Caco-2 (cell line): ENCODE data around the gene CBY2. TPM values are rescaled to one million over a fixed set of nuclear protein-coding genes. Genes with fewer than 3 reads are reported as not detected.
A peak's percentile ranks its signal among the peaks of the same experiment; 100 is the strongest.

Experiments
- BruUV-seq: library from RNA; stranded (reverse); fragments of 400-500 nt; replicated peaks from 2 replicates; lab custom pipeline; 2021; lab: Mats Ljungman, UMichigan
- CTCF ChIA-PET: fragments of 300-600 bp; sonication (Branson Sonifier 250); formaldehyde crosslinking; loops from one replicate; lab custom pipeline; 2022; ENCODE audit warnings: antibody characterized with exemption; lab: Charles Lee
- POLR2A ChIA-PET: fragments of 300-600 bp; sonication (Branson Sonifier 250); formaldehyde crosslinking; loops from one replicate; lab custom pipeline; 2022; ENCODE audit warnings: antibody characterized with exemption; lab: Charles Lee
- DNase-seq, 2 experiments: peaks; one replicate each; pipeline versions ENCODE4 v3.0.0 to v3.0.0-alpha.2; 2020 to 2022
- H3K27me3 ChIP-seq: replicated peaks from 2 replicates; pipeline ENCODE4 v1.6.0; 2011; ENCODE audit warnings: low read length; ENCODE audit not compliant: control insufficient read depth, insufficient read depth
- H3K36me3 ChIP-seq: 2 replicates; pipeline ENCODE4 v1.5.1; 2011; ENCODE audit warnings: low read length; ENCODE audit not compliant: control insufficient read depth, insufficient read depth
- H3K4me1 ChIP-seq: fragments of 250-450 bp; sonication (Bioruptor Pico); 2 replicates; pipeline ENCODE4 v1.5.1; 2020; ENCODE audit warnings: mild to moderate bottlenecking
- H3K4me3 ChIP-seq: 2 replicates; pipeline ENCODE4 v1.5.1; 2011; ENCODE audit warnings: low read depth, mild to moderate bottlenecking, control low read depth, low read length
- H3K9me3 ChIP-seq: fragments of 250-450 bp; sonication (Bioruptor Pico); 2 replicates; pipeline ENCODE4 v1.5.1; 2020; ENCODE audit warnings: mild to moderate bottlenecking, moderate library complexity
- H3K27ac Mint-ChIP-seq: one replicate; pipeline ENCODE4 v1.8.0; 2022; ENCODE audit warnings: mixed read lengths; ENCODE audit not compliant: unreplicated experiment
- H3K27me3 Mint-ChIP-seq: one replicate; pipeline ENCODE4 v1.8.0; 2022; ENCODE audit warnings: mixed read lengths; ENCODE audit not compliant: insufficient read depth, unreplicated experiment
- H3K36me3 Mint-ChIP-seq: one replicate; pipeline ENCODE4 v1.8.0; 2022; ENCODE audit warnings: mild to moderate bottlenecking, mixed read lengths; ENCODE audit not compliant: insufficient read depth, unreplicated experiment
- H3K4me1 Mint-ChIP-seq: one replicate; pipeline ENCODE4 v1.8.0; 2022; ENCODE audit warnings: low read depth, mixed read lengths; ENCODE audit not compliant: unreplicated experiment
- H3K4me3 Mint-ChIP-seq: one replicate; pipeline ENCODE4 v1.8.0; 2022; ENCODE audit warnings: mild to moderate bottlenecking, moderate library complexity, mixed read lengths; ENCODE audit not compliant: unreplicated experiment
- H3K9me3 Mint-ChIP-seq: one replicate; pipeline ENCODE4 v1.8.0; 2022; ENCODE audit warnings: mixed read lengths; ENCODE audit not compliant: unreplicated experiment
- CTCF ChIP-seq, 2 experiments: fragments of 200-600 bp in 1 of 2; IDR thresholded peaks; 1 replicate in 1 of 2; 2 replicates in 1 of 2; pipeline versions ENCODE4 v1.5.1 to v1.8.0; 2011 to 2022; ENCODE audit warnings: antibody characterized with exemption in 1 of 2, control low read depth in 1 of 2, inconsistent platforms in 1 of 2, low read depth in 1 of 2, low read length in 1 of 2, mild to moderate bottlenecking in 1 of 2, moderate library complexity in 1 of 2; ENCODE audit not compliant: insufficient read depth in 1 of 2, severe bottlenecking in 1 of 2, unreplicated experiment in 1 of 2
- intact Hi-C: fragments of 100-400 bp; cut with micrococcal nuclease; formaldehyde crosslinking; loops from one replicate; pipeline ENCODE4 v1.10.0; 2022; ENCODE audit not compliant: unreplicated experiment
- total RNA-seq: library from RNA; stranded (reverse); gene quantifications from 2 replicates; pipeline ENCODE4 v1.2.3, GENCODE V29; 2022

The CBY2 gene
- total RNA-seq, 1 experiment from 2014 or later, result 0.91 TPM

- no peaks in the 10 kb centered on the region for H3K27me3 ChIP-seq
- peak overlapping the region; percentile 84 for H3K27ac Mint-ChIP-seq
- H3K9me3 Mint-ChIP-seq, result no peaks in the 10 kb centered on the region
- H3K4me3 Mint-ChIP-seq, result peak overlapping the region; percentile 80
- intact Hi-C loops, result no loop called here
- peaks cover 4% of the 10 kb centered on the region for H3K36me3 Mint-ChIP-seq
- ChIA-PET POLR2A (no interaction called here), CTCF (no interaction called here)
- H3K4me1 Mint-ChIP-seq, result peaks cover 7% of the 10 kb centered on the region
- H3K4me1 ChIP-seq, result peaks cover 6% of the 10 kb centered on the region
- peaks cover 5% of the 10 kb centered on the region; the same call in 1 of the 2 replicates for H3K9me3 ChIP-seq
- BruUV-seq, result no TSS peak
- H3K36me3 ChIP-seq, result no peaks in the 10 kb centered on the region
- H3K27me3 Mint-ChIP-seq, result no peaks in the 10 kb centered on the region
- peak overlapping the region; percentile 19 for H3K4me3 ChIP-seq
- TF ChIP-seq CTCF (IDR thresholded peaks at IDR 0.05; ENCODE audit: insufficient read depth in 1 of 2, low read depth in 1 of 2, low read length in 1 of 2, severe bottlenecking in 1 of 2, unreplicated experiment in 1 of 2), result no peak
- DNase-seq, result no peak
Observed at GRCh38 chr13:45670189-45670885, 31.8 kb upstream of the CBY2 start.

GRCh38 chr13:45674908-45675307, 27.2 kb upstream of the CBY2 start:
- Histone ChIP-seq H3K27me3 (no peaks in the 10 kb centered on the region), H3K9me3 (peaks cover 5% of the 10 kb centered on the region; the same call in 1 of the 2 replicates), H3K4me3 (no peak overlapping the region), H3K36me3 (no peaks in the 10 kb centered on the region), H3K4me1 (no peaks in the 10 kb centered on the region)
- intact Hi-C loops, result no loop called here
- no TSS peak for BruUV-seq
- peaks cover 2% of the 10 kb centered on the region for H3K36me3 Mint-ChIP-seq
- H3K9me3 Mint-ChIP-seq, result no peaks in the 10 kb centered on the region
- ChIA-PET CTCF (no interaction called here), POLR2A (no interaction called here)
- no peaks in the 10 kb centered on the region for H3K4me1 Mint-ChIP-seq
- no peak overlapping the region for H3K4me3 Mint-ChIP-seq
- no peak for DNase-seq
- no peaks in the 10 kb centered on the region for H3K27me3 Mint-ChIP-seq
- H3K27ac Mint-ChIP-seq, result no peak overlapping the region
- TF ChIP-seq CTCF (IDR thresholded peaks at IDR 0.05; ENCODE audit: insufficient read depth in 1 of 2, low read depth in 1 of 2, low read length in 1 of 2, severe bottlenecking in 1 of 2, unreplicated experiment in 1 of 2), result no peak

GRCh38 chr13:45678282-45678681, 23.8 kb upstream of the CBY2 start:
- Mint-ChIP-seq H3K27ac (no peak overlapping the region), H3K4me1 (peaks cover 6% of the 10 kb centered on the region), H3K36me3 (no peaks in the 10 kb centered on the region), H3K4me3 (no peak overlapping the region), H3K27me3 (no peaks in the 10 kb centered on the region), H3K9me3 (no peaks in the 10 kb centered on the region)
- ChIA-PET POLR2A (no interaction called here), CTCF (no interaction called here)
- no peaks in the 10 kb centered on the region for H3K27me3 ChIP-seq
- TF ChIP-seq CTCF (IDR thresholded peaks at IDR 0.05; ENCODE audit: insufficient read depth in 1 of 2, low read depth in 1 of 2, low read length in 1 of 2, severe bottlenecking in 1 of 2, unreplicated experiment in 1 of 2), result no peak
- no peaks in the 10 kb centered on the region for H3K36me3 ChIP-seq
- no peak for DNase-seq
- BruUV-seq, result no TSS peak
- no peak overlapping the region for H3K4me3 ChIP-seq
- intact Hi-C loops, result no loop called here
- no peaks in the 10 kb centered on the region for H3K9me3 ChIP-seq
- H3K4me1 ChIP-seq, result peaks cover 16% of the 10 kb centered on the region
